SK-N-DZ (cell line): Measurements from ENCODE around the gene BCDIN3D.

Experiments
- DNase-seq: peaks from one replicate; pipeline ENCODE4 v3.0.0-alpha.2; 2015; ENCODE audit warnings: low spot score

The BCDIN3D gene

DNA sequence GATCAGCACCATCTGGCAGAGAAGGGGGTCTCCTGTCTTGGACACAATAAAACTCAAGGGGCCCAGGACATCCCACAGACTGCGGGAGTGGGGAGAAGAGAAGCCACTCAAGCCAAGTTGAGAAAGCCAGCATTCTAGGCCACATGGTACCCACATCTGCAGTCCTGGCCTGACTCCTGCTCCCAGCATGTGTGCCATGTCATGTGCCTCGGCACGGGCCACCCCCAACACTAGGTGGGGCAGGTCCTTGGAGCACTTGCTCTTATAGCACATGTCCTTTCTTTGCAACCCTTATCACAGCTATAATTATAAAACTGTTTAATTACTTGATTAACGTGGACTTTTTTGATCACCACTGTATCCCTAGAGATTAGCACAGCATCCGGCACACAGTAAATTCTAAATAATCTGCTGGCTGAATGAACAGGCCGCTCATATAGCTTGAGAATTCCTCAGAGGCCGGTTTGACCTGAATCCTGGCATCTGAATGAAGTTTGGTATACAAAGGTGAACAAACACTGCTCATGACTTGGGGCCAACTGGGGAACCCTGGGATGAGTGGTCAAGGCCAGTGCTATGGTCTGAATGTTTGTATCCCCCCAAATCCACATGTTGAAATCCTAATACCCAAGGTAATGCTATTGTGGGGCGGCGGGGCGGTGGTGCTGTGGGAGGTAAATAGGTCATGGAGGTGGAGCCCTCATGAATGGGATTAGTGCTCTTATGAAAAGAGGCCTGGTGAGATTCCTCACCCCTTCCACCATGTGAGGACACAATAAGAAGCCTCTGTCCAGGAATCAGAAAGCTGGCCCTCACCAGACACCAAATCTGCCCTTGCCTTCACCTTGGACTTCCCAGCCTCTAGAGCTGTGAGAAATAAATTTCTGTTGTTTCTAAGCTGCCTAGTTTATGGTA, 21.3 kb downstream of the BCDIN3D start:
- no peak for DNase-seq

GRCh38 chr12:49819786-49820185, 23.1 kb downstream of the BCDIN3D start:
- DNase-seq = no peak

GRCh38 chr12:49818241-49818895, 24.5 kb downstream of the BCDIN3D start:
- no peak for DNase-seq

- no peak for DNase-seq
These were observed 29.8 kb downstream of the BCDIN3D start for GRCh38 chr12:49813131-49813530.

DNA sequence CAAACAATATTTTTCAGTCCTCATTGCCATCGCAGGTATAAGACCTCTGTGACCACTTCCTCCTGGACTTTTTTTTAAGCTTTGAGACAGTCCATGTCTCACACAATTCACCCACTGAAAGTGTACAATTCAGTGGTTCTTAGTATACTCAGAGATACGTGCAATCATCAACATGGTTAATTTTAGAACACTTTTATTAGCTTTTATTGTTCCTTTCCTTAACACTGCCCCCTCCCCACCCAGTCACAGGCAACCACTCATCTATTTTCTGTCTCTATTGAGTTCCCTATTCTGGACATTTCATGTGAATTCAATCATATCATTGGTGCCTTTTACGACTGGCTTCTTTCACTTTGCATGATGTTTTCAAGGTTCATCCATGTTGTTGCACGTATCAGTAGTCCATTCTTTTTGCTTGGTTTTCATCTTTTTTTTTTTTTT, 30.9 kb downstream of the BCDIN3D start:
- DNase-seq = no peak

DNA sequence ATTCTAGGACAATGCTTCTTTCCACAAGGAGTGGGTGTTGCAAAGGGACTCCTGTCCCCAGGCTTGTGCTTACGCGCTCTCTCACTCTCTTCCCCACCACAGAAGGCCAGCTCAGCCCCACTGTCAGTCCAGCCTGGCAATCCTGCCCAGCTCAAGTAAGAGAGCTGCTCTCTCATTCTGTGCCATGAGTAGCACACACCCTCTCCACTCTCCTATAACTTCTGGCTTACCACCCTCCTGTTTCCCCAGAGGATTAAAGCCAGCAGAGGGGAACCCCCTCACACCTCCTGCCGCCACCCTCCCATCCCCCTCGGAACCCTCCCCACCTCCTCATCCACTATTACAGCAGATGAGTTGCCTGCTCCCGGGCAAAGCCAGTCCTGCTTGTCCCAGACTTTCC, 31.8 kb downstream of the BCDIN3D start:
- DNase-seq = no peak

DNA sequence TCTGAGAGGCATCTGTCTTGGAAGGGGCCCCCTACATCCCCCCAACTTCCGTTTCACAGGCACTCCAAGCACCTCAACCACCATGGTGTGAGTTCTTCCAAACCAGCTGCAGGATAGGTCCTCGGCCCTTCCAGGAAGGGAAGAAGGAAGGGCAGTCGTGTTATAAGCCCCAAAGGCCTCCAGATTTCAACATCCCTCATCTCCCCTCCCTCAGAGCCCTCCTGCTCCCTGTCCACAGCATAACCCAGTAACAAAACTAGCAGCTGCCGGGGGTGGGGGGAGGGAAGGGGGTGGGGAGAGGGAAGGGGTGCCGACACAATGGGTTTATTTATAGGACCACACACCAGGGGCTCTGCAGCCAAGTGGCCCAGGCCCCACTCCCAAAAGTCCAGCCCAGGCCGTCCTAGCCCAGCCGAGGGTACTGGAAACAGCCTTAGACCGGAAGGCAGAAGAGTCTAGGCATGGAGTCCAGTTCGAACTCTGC, 33.0 kb downstream of the BCDIN3D start:
- no peak for DNase-seq

DNA sequence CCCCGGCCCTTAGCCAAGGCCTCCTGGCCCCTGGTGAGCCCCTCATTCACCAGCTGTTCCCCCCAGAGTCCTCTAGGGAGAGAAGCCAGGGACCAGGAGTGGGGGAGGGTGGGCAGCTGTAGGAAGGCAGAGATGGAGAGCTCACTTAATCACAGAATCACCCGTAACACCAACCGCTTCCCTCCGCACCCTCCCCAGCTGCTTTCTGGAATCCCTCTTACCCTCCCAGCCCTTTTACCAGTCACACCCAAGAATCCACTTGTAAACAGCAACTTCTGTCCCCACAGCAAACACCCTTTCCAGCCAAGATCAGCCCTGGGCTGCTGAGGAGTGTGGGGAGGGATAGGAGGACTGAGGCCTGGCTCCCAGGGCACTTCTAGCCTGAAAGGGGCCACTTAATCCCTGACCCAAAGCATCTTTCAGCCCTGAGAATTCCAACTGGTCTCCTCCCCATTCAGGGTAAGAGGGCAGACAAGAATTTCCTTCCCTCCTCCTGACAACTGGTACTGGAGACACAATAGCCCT, 33.5 kb downstream of the BCDIN3D start:
- DNase-seq = peak; percentile 17

GRCh38 chr12:49808686-49809380, 34.1 kb downstream of the BCDIN3D start:
- no peak for DNase-seq

DNA sequence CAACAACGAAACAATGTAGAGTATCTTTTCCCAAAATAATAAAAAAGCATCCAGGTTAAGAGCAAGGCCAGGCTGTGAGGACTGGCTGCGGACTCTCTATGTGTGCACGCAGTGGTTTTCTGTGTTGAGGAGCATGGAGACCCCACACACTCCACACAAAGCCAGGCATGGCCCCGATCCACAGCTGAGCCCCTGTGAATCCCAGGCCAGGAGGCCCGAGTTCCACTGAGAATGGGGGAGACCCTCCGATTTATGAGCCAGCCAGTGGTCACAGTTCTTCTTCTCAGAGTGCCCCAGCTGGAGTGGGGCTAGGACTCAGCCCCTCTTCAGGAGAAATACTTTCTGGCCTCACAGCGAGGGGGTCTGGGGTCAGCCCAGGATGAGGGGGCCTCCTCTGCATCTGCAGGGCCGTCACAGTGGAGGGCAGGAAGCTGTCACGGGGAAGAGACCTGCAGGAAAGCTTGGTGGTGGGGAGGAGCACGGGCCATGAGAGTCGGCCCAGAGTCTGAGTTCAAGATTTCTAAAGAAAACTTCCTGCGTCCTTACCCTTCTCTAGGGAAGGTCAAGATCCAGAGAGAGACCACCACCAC, 34.8 kb downstream of the BCDIN3D start:
- no peak for DNase-seq

- DNase-seq = no peak
These were observed 36.0 kb downstream of the BCDIN3D start for GRCh38 chr12:49806877-49807276.

DNA sequence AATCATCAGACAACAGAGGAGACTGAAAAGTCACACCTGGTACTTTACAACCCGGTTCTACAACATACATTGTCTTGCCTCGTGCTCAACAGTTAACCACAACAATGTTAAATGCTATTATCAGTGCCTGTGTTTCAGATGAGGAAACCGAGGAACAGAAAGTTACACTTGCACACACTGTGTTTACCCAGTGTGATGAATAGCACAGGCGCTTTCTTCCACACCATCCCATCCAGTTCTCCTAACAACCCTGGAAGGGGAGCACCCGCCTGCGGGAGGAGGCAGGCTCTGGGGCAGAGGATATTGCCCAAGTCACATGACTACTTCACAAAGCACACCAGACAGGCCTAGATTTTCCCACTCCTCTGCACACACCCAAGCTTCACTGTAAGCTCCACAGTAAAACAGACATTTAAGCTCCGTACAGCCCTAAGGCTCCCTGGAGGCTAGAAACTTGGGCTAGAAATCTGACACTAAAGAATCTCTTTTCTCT, 36.5 kb downstream of the BCDIN3D start:
- no peak for DNase-seq

DNA sequence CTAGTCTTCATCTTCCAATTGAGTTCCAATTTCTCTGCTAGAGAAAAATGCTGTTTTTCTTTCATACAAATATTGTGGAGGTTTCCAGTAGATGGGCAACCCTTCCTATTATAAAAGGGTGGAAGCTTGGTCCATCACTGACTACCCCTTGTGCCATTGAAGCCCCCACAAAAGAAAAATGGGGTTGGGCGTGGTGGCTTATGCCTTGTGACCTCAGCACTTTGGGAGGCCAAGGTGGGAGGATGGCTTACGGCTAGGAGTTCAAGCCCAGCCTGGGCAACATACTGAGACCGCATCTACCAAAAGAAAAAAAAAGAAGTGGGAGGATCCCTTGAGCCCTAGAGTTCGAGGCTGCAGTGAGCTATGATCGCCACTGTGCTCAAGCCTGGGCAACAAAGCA, 37.5 kb downstream of the BCDIN3D start:
- DNase-seq = no peak

DNA sequence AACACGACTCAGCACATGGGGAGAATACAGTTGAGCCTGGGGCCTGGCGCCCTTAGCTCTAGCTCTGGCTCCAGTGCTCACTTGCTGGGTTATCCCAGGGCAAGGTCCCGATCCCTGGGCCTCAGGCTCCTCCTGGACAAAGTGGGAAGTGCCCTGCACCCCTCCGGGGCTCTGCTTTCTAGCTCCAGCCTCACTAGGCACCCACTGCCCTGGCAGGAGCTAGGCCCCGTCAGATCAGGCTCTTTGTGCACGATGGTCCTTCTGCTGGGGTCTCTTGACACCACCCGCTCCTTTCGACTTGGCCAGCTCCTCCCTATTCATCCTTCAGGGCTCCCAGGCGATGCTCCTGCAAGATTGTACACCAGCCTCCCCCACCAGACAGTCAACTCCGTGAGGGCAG, 38.1 kb downstream of the BCDIN3D start:
- DNase-seq = no peak

GRCh38 chr12:49803693-49804450, 39.0 kb downstream of the BCDIN3D start:
- DNase-seq = no peak

DNA sequence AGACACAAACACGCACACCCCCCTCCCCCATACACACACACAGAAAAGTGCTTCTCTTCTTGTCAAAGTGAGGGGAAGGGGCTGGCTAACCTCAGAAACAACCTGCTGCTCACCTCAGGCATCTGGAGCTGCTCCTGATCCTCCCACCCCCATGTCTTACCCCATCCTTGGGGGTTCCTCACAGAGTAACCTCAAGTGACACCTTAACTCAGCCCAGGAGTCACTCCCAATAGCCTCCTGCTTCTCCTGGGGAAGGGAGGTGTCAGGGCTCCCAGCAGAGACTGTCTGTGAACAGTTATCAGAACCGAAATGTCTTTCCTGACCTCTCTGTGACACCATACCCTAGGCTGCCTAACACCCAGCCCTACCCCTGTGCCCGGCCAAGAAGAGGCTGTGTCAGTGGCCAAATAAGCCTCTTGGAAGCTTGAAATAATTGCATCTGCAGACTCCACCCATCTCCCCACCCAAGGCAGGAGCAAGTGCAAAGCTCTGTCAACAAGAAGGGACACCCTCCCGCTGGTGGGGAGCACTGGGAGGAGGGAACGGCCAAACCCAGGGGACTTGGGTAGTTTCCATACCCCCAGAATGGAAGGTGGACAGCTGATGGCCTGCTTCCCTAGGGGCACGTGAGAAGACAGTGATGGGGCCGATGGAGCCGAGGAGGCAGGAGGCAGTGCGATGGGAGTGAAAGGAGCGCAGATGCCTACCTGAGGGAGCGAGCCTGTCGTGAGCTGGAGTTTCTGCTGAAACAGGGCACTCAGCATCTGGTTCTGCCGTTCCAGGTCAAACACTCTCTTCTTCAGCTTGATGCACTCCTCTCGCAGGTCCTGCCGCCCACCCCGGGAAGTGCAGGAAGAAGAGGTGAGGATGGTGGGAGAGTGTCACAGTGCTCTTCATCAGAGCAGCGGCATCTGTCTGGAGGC, 41.5 kb downstream of the BCDIN3D start:
- DNase-seq = no peak

- DNase-seq = no peak
These were observed 42.3 kb downstream of the BCDIN3D start for GRCh38 chr12:49800421-49801140.

DNA sequence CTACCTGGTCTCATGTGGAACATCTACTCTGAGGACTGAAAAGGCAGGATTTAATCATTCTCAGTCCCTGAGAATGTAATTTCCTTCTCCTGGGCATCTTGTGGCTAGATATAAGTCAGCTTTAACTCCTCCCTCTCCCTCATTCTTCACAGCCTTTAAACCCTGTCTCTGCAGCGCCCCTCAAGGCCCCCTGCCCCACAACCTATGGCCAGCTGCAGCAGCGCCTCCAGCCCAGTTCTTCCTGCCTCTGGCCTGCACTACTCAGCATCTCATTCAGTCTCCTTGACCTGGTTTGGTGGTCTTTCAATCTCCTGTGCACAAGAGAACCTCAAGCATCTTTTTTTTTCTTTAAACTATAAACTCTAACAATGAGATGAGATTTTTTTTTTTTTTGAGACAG, 44.0 kb downstream of the BCDIN3D start:
- no peak for DNase-seq

DNA sequence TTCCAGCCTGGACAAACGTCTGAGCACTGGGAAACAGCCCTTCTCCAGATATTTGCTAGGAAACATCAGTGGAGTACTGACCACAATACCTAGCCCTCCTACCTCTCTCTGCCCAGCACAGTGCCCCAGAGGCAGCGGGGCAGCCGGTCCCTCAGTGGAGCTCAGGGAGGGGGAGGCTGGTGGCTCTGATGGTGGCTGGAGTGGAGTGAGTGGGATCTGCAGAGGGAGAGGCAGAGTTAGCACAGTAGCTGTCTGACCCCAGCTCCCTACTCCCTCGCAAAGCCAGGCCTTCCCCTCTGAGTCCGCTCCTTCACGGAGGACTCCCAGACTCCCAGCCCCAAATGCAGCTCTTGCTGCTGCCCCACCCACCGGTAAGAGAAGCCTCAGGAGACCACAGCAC, 44.7 kb downstream of the BCDIN3D start:
- DNase-seq = no peak
